HEK293T (cell line): Measurements from ENCODE around the gene GRAMD1B.

Experiments used
- CTCF ChIA-PET: fragments of 350-600 bp; formaldehyde crosslinking; extraction: SDS; loops from one replicate; lab custom pipeline; 2021; ENCODE audit warnings: antibody characterized with exemption, inconsistent platforms; lab: Yijun Ruan, JAX
- POLR2A ChIA-PET: fragments of 350-600 bp; formaldehyde crosslinking; extraction: SDS; loops from one replicate; lab custom pipeline; 2020; ENCODE audit warnings: antibody characterized with exemption, inconsistent platforms; lab: Yijun Ruan, JAX
- DNase-seq: peaks from one replicate; pipeline ENCODE4 v3.0.0; 2012; ENCODE audit warnings: mixed read lengths; ENCODE audit errors: extremely low spot score
- ARNT ChIP-seq: fragments of 450-650 bp; IDR thresholded peaks from 2 replicates; pipeline ENCODE4 v1.6.1; 2017; ENCODE audit warnings: mild to moderate bottlenecking
- BHLHE40 ChIP-seq: fragments of 450-650 bp; IDR thresholded peaks from 2 replicates; pipeline ENCODE4 v1.6.1; 2016; ENCODE audit warnings: mild to moderate bottlenecking, moderate library complexity, borderline replicate concordance
- CTBP1 ChIP-seq: fragments of 450-650 bp; IDR thresholded peaks from 2 replicates; pipeline ENCODE4 v1.6.1; 2016; ENCODE audit warnings: borderline replicate concordance
- ELF4 ChIP-seq: fragments of 450-650 bp; IDR thresholded peaks from 2 replicates; pipeline ENCODE4 v1.6.1; 2017; ENCODE audit warnings: antibody characterized with exemption
- FOXA1 ChIP-seq: fragments of 450-650 bp; IDR thresholded peaks from 2 replicates; pipeline ENCODE4 v1.6.1; 2016; ENCODE audit warnings: mild to moderate bottlenecking
- FOXK2 ChIP-seq: fragments of 450-650 bp; IDR thresholded peaks from 2 replicates; pipeline ENCODE4 v1.6.1; 2016; ENCODE audit warnings: mild to moderate bottlenecking
- FOXM1 ChIP-seq: fragments of 450-650 bp; IDR thresholded peaks from 2 replicates; pipeline ENCODE4 v1.6.1; 2017; ENCODE audit warnings: mild to moderate bottlenecking, borderline replicate concordance
- HDGF ChIP-seq: fragments of 450-650 bp; IDR thresholded peaks from 2 replicates; pipeline ENCODE4 v1.6.1; 2017; ENCODE audit warnings: antibody characterized with exemption, borderline replicate concordance
- L3MBTL2 ChIP-seq: fragments of 450-650 bp; conservative IDR thresholded peaks from 2 replicates; pipeline ENCODE4 v1.6.1; 2016; ENCODE audit warnings: mild to moderate bottlenecking
- LEF1 ChIP-seq: fragments of 450-650 bp; IDR thresholded peaks from 2 replicates; pipeline ENCODE4 v1.6.1; 2017; ENCODE audit warnings: mild to moderate bottlenecking, borderline replicate concordance
- NFRKB ChIP-seq: fragments of 450-650 bp; IDR thresholded peaks from 2 replicates; pipeline ENCODE4 v1.6.1; 2016; ENCODE audit warnings: mild to moderate bottlenecking, moderate library complexity
- PKNOX1 ChIP-seq: fragments of 450-650 bp; IDR thresholded peaks from 2 replicates; pipeline ENCODE4 v1.6.1; 2016
- SP1 ChIP-seq: fragments of 450-650 bp; IDR thresholded peaks from 2 replicates; pipeline ENCODE4 v1.6.1; 2017
- SUZ12 ChIP-seq: fragments of 450-650 bp; IDR thresholded peaks from 2 replicates; pipeline ENCODE4 v1.6.1; 2016; ENCODE audit warnings: mild to moderate bottlenecking
- TARDBP ChIP-seq: fragments of 450-650 bp; IDR thresholded peaks from 2 replicates; pipeline ENCODE4 v1.6.1; 2016
- ZNF384 ChIP-seq: fragments of 450-650 bp; IDR thresholded peaks from 2 replicates; pipeline ENCODE4 v1.6.1; 2016

GRAMD1B gene

GRCh38 chr11:123670081-123670480 lies 240.0 kb downstream of the GRAMD1B start:
- TF ChIP-seq ARNT (no peak), ELF4 (no peak), CTBP1 (no peak), LEF1 (no peak), SUZ12 (no peak), FOXM1 (no peak), NFRKB (no peak)
- CTCF ChIA-PET, result no interaction called here
- no peak for DNase-seq
- POLR2A ChIA-PET, result no interaction called here

- TF ChIP-seq BHLHE40 (no peak), NFRKB (no peak), PKNOX1 (no peak), ELF4 (no peak), SP1 (no peak), FOXK2 (no peak), ZNF384 (no peak)
- ChIA-PET CTCF (interaction anchor here (0.6 to 1.3 kb wide), 3 partner anchors 31 to 371 kb away, joined by 3 to 5 read pairs (median 4); no protein-coding TSS in a partner anchor), POLR2A (interaction anchor here (1.8 kb wide), 1 partner anchor 17 kb away, joined by 5 read pairs; the partner anchor contains the start of gene SCN3B)
- DNase-seq, result no peak
Observed at GRCh38 chr11:123671534-123671933, 241.5 kb downstream of the GRAMD1B start.

- POLR2A ChIA-PET, result interaction anchor here (1.8 kb wide), 1 partner anchor 18 kb away, joined by 5 read pairs; the partner anchor contains the start of gene SCN3B
- no peak for DNase-seq
- CTCF ChIA-PET, result interaction anchor here (0.9 kb wide), 1 partner anchor 20 kb away, joined by 4 read pairs; no protein-coding TSS in a partner anchor
- no peak for TF ChIP-seq L3MBTL2
- no peak for TF ChIP-seq SUZ12
- TF ChIP-seq ZNF384, result no peak
- no peak for TF ChIP-seq SP1
- no peak for TF ChIP-seq FOXK2
- TF ChIP-seq FOXM1, result no peak
- no peak for TF ChIP-seq FOXA1
- no peak for TF ChIP-seq PKNOX1
- TF ChIP-seq ARNT, result no peak
- no peak for TF ChIP-seq HDGF
- no peak for TF ChIP-seq CTBP1
- TF ChIP-seq TARDBP, result no peak
- TF ChIP-seq BHLHE40, result no peak
- TF ChIP-seq ELF4, result no peak
- TF ChIP-seq NFRKB, result no peak
- no peak for TF ChIP-seq LEF1
Observed at GRCh38 chr11:123672568-123672967, 242.5 kb downstream of the GRAMD1B start.

GRCh38 chr11:123674297-123674696 lies 244.2 kb downstream of the GRAMD1B start:
- ChIA-PET POLR2A (no interaction called here), CTCF (no interaction called here)

More at GRCh38 chr11:123674297-123674696, 244.2 kb downstream of the GRAMD1B start:
- TF ChIP-seq FOXK2, result no peak
- TF ChIP-seq BHLHE40, result no peak
- no peak for TF ChIP-seq ELF4
- no peak for TF ChIP-seq FOXM1
- no peak for TF ChIP-seq ARNT
- TF ChIP-seq SUZ12, result no peak
- no peak for TF ChIP-seq TARDBP
- no peak for TF ChIP-seq L3MBTL2
- DNase-seq, result no peak
